SK-N-SH (cell line): ENCODE data around the gene ANKRD11.

Experiments used
- CTCF ChIP-seq: fragments of 200-600 bp; sonication (generic); IDR thresholded peaks from 2 replicates; pipeline ENCODE4 v1.6.1; 2017; ENCODE audit warnings: antibody characterized with exemption, mild to moderate bottlenecking, moderate library complexity
- EZH2phosphoT487 ChIP-seq: fragments of 200-600 bp; sonication (generic); IDR thresholded peaks from 2 replicates; pipeline ENCODE4 v1.6.1; 2017; ENCODE audit warnings: low read depth, mixed run types, mild to moderate bottlenecking, antibody characterized with exemption, moderate library complexity, borderline replicate concordance
- GABPA ChIP-seq: IDR thresholded peaks from 2 replicates; pipeline ENCODE4 v1.4.0; 2012; ENCODE audit warnings: low read depth, mild to moderate bottlenecking
- MXI1 ChIP-seq: IDR thresholded peaks from 2 replicates; pipeline ENCODE4 v1.6.1; 2012; ENCODE audit warnings: mild to moderate bottlenecking, low read depth, low read length, improper control_type of control experiment
- POLR2AphosphoS5 ChIP-seq: IDR thresholded peaks from 2 replicates; pipeline ENCODE4 v1.6.1; 2012; ENCODE audit warnings: low read depth, low read length
- RAD21 ChIP-seq: IDR thresholded peaks from 2 replicates; pipeline ENCODE4 v1.6.1; 2012; ENCODE audit warnings: mild to moderate bottlenecking, low read length
- YY1 ChIP-seq: IDR thresholded peaks from 2 replicates; pipeline ENCODE4 v1.4.0; 2012; ENCODE audit warnings: low read depth, mild to moderate bottlenecking
- TF ChIP-seq, protein P1 (sequence below): IDR thresholded peaks from 2 replicates; pipeline ENCODE4 v1.4.0; 2012; ENCODE audit warnings: low read depth, borderline replicate concordance
- TF ChIP-seq, protein P2 (sequence below): fragments of 150-350 bp; IDR thresholded peaks from 2 replicates; pipeline ENCODE4 v1.6.1; 2017; ENCODE audit warnings: antibody characterized with exemption, low read length, low read depth, borderline replicate concordance

GRCh38 chr16:89384282-89384681 is 106.1 kb downstream of the ANKRD11 start:
- no peak for TF ChIP-seq YY1
- no peak for TF ChIP-seq EZH2phosphoT487
- TF ChIP-seq GABPA, result no peak
- TF ChIP-seq MXI1, result no peak
- TF ChIP-seq CTCF, result no peak
- TF ChIP-seq, protein P1, sequence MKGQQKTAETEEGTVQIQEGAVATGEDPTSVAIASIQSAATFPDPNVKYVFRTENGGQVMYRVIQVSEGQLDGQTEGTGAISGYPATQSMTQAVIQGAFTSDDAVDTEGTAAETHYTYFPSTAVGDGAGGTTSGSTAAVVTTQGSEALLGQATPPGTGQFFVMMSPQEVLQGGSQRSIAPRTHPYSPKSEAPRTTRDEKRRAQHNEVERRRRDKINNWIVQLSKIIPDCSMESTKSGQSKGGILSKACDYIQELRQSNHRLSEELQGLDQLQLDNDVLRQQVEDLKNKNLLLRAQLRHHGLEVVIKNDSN, result no peak
- no peak for TF ChIP-seq RAD21
- TF ChIP-seq POLR2AphosphoS5, result no peak
- TF ChIP-seq, protein P2, sequence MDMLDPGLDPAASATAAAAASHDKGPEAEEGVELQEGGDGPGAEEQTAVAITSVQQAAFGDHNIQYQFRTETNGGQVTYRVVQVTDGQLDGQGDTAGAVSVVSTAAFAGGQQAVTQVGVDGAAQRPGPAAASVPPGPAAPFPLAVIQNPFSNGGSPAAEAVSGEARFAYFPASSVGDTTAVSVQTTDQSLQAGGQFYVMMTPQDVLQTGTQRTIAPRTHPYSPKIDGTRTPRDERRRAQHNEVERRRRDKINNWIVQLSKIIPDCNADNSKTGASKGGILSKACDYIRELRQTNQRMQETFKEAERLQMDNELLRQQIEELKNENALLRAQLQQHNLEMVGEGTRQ, result no peak
